CD4-positive, CD25-positive, alpha-beta regulatory T cell (primary cell): ENCODE measurements around the gene EHMT1. TPM values are rescaled to one million over a fixed set of nuclear protein-coding genes. Genes with fewer than 3 reads are reported as not detected.
A peak's percentile ranks its signal among the peaks of the same experiment; 100 is the strongest.

Source experiments
- ATAC-seq, 2 donors: fragments of 150-1000 bp; cut with Tn5 transposase; one replicate each; pipeline ENCODE4 v1.10.0; 2021; ENCODE audit warnings: low read depth in 2 of 2, moderate number of reproducible peaks in 2 of 2, moderate library complexity in 1 of 2
- DNase-seq, 3 donors: peaks; one replicate each; pipeline versions ENCODE4 v3.0.0 to v3.0.0-alpha.2; 2012 to 2022; ENCODE audit warnings: mixed read lengths in 1 of 3
- H3K27ac ChIP-seq: one replicate; pipeline ENCODE4 v1.7.0; 2013; ENCODE audit warnings: mild to moderate bottlenecking, low read length; ENCODE audit not compliant: insufficient read depth, poor library complexity, severe bottlenecking
- H3K27me3 ChIP-seq: one replicate; pipeline ENCODE4 v1.7.0; 2013; ENCODE audit warnings: low read length; ENCODE audit not compliant: control insufficient read depth, insufficient read depth
- H3K36me3 ChIP-seq: one replicate; pipeline ENCODE4 v1.7.0; 2013; ENCODE audit warnings: mild to moderate bottlenecking, low read length, moderate library complexity; ENCODE audit not compliant: control insufficient read depth, insufficient read depth
- H3K4me1 ChIP-seq: 2 replicates; pipeline ENCODE4 v1.7.0; 2013; ENCODE audit warnings: mild to moderate bottlenecking, low read length; ENCODE audit not compliant: insufficient read depth, control insufficient read depth, poor library complexity, severe bottlenecking
- H3K4me3 ChIP-seq: one replicate; pipeline ENCODE4 v1.7.0; 2013; ENCODE audit warnings: low read depth, mild to moderate bottlenecking, low read length, moderate library complexity
- H3K9me3 ChIP-seq, 2 experiments: 1 replicate in 1 of 2; 2 replicates in 1 of 2; pipeline ENCODE4 v1.7.0; 2013; ENCODE audit warnings: low read length in 2 of 2, mild to moderate bottlenecking in 1 of 2, moderate library complexity in 1 of 2; ENCODE audit not compliant: control insufficient read depth in 2 of 2
- H3K27ac Mint-ChIP-seq, 3 donors: one replicate each; pipeline ENCODE4 v1.8.0; 2020 to 2022; ENCODE audit warnings: mild to moderate bottlenecking in 3 of 3, mixed read lengths in 3 of 3, moderate library complexity in 2 of 3
- H3K27me3 Mint-ChIP-seq: one replicate; pipeline ENCODE4 v1.8.0; 2022; ENCODE audit warnings: mild to moderate bottlenecking, mixed read lengths
- H3K36me3 Mint-ChIP-seq: one replicate; pipeline ENCODE4 v1.8.0; 2020; ENCODE audit warnings: mixed read lengths
- H3K4me1 Mint-ChIP-seq, 4 donors: one replicate each; pipeline ENCODE4 v1.8.0; 2020 to 2022; ENCODE audit warnings: mixed read lengths in 4 of 4, mild to moderate bottlenecking in 1 of 4
- H3K4me3 Mint-ChIP-seq, 4 donors: one replicate each; pipeline ENCODE4 v1.8.0; 2020 to 2022; ENCODE audit warnings: mild to moderate bottlenecking in 4 of 4, mixed read lengths in 4 of 4, moderate library complexity in 3 of 4
- H3K9me3 Mint-ChIP-seq, 7 donors: one replicate each; pipeline ENCODE4 v1.8.0; 2020 to 2022; ENCODE audit warnings: mixed read lengths in 7 of 7, mild to moderate bottlenecking in 3 of 7, moderate library complexity in 2 of 7
- polyA plus RNA-seq, 4 donors: library from polyadenylated mRNA; unstranded; fragments of 300-500 nt; fragmentation: Illumina TruSeq; gene quantifications; one replicate each; pipeline ENCODE4 v1.2.3, GENCODE V29; 2021
- total RNA-seq: library from RNA; stranded (reverse); gene quantifications from one replicate; pipeline ENCODE4 v1.2.3, GENCODE V29; 2022

EHMT1 gene
- total and polyA plus RNA-seq, 5 donors from 2014 or later: 17.9 to 142 (median 20.0) TPM

GRCh38 chr9:137748311-137748710 is 129.5 kb downstream of the EHMT1 start:
- Histone ChIP-seq H3K4me3 (no peak overlapping the region), H3K36me3 (peaks cover 52% of the 10 kb centered on the region), H3K27me3 (no peaks in the 10 kb centered on the region), H3K4me1 (no peaks in the 10 kb centered on the region), H3K9me3 (no peaks in the 10 kb centered on the region), H3K27ac (no peak overlapping the region)
- Mint-ChIP-seq H3K27ac (no peak overlapping the region), H3K4me1 (peaks cover 5 to 27% (median 10%) of the 10 kb centered on the region in 4 donors), H3K9me3 (peaks cover 0 to 2% (median 0%) of the 10 kb centered on the region in 7 donors), H3K36me3 (peaks cover 44% of the 10 kb centered on the region), H3K27me3 (no peaks in the 10 kb centered on the region), H3K4me3 (no peak overlapping the region)
- ATAC-seq (no peak), DNase-seq (no peak)

- peaks cover 0 to 2% (median 0%) of the 10 kb centered on the region in 7 donors for H3K9me3 Mint-ChIP-seq
Observed at GRCh38 chr9:137748741-137749140, 129.9 kb downstream of the EHMT1 start.

GRCh38 chr9:137749511-137749910 is 130.7 kb downstream of the EHMT1 start:
- no peaks in the 10 kb centered on the region for H3K9me3 ChIP-seq
- H3K4me1 Mint-ChIP-seq: peaks cover 9 to 22% (median 12%) of the 10 kb centered on the region in 4 donors
- H3K27ac Mint-ChIP-seq: peak overlapping the region in 2 of 3 donors; percentile 32 to 58
- peaks cover 48% of the 10 kb centered on the region for H3K36me3 ChIP-seq
- no peak overlapping the region for H3K27ac ChIP-seq
- DNase-seq (no peak), ATAC-seq (no peak)
- peaks cover 42% of the 10 kb centered on the region for H3K36me3 Mint-ChIP-seq
- H3K4me3 Mint-ChIP-seq: no peak overlapping the region
- no peaks in the 10 kb centered on the region for H3K27me3 ChIP-seq
- H3K4me3 ChIP-seq: no peak overlapping the region
- H3K4me1 ChIP-seq: no peaks in the 10 kb centered on the region
- no peaks in the 10 kb centered on the region for H3K27me3 Mint-ChIP-seq
- peaks cover 0 to 2% (median 0%) of the 10 kb centered on the region in 7 donors for H3K9me3 Mint-ChIP-seq

More at GRCh38 chr9:137748741-137749140, 129.9 kb downstream of the EHMT1 start:
- H3K27ac ChIP-seq: no peak overlapping the region
- H3K36me3 ChIP-seq: peaks cover 49% of the 10 kb centered on the region
- H3K4me1 ChIP-seq: no peaks in the 10 kb centered on the region
- peaks cover 8 to 26% (median 11%) of the 10 kb centered on the region in 4 donors for H3K4me1 Mint-ChIP-seq
- H3K27me3 ChIP-seq: no peaks in the 10 kb centered on the region
- ATAC-seq (no peak), DNase-seq (no peak)
- H3K27ac Mint-ChIP-seq: no peak overlapping the region
- H3K36me3 Mint-ChIP-seq: peaks cover 43% of the 10 kb centered on the region
- no peaks in the 10 kb centered on the region for H3K9me3 ChIP-seq
- H3K4me3 Mint-ChIP-seq: no peak overlapping the region
- no peaks in the 10 kb centered on the region for H3K27me3 Mint-ChIP-seq
- no peak overlapping the region for H3K4me3 ChIP-seq

GRCh38 chr9:137750007-137750406 is 131.2 kb downstream of the EHMT1 start:
- Histone ChIP-seq H3K36me3 (peaks cover 48% of the 10 kb centered on the region), H3K4me1 (no peaks in the 10 kb centered on the region), H3K27ac (no peak overlapping the region), H3K9me3 (no peaks in the 10 kb centered on the region), H3K27me3 (no peaks in the 10 kb centered on the region), H3K4me3 (no peak overlapping the region)
- H3K27me3 Mint-ChIP-seq: no peaks in the 10 kb centered on the region
- ATAC-seq: no peak
- H3K9me3 Mint-ChIP-seq: peaks cover 0 to 2% (median 0%) of the 10 kb centered on the region in 7 donors
- peak overlapping the region in 2 of 3 donors; percentile 32 to 58 for H3K27ac Mint-ChIP-seq
- H3K36me3 Mint-ChIP-seq: peaks cover 42% of the 10 kb centered on the region
- peaks cover 9 to 18% (median 12%) of the 10 kb centered on the region in 4 donors for H3K4me1 Mint-ChIP-seq
- no peak overlapping the region for H3K4me3 Mint-ChIP-seq
- DNase-seq: no peak

GRCh38 chr9:137750566-137750965 is 131.8 kb downstream of the EHMT1 start:
- Histone ChIP-seq H3K27me3 (no peaks in the 10 kb centered on the region), H3K27ac (no peak overlapping the region), H3K4me3 (no peak overlapping the region), H3K4me1 (no peaks in the 10 kb centered on the region), H3K36me3 (peaks cover 48% of the 10 kb centered on the region), H3K9me3 (peaks cover 4 to 5% of the 10 kb centered on the region in 2 experiments)
- Mint-ChIP-seq H3K4me3 (no peak overlapping the region), H3K4me1 (peaks cover 8 to 17% (median 11%) of the 10 kb centered on the region in 4 donors), H3K27me3 (no peaks in the 10 kb centered on the region), H3K36me3 (peaks cover 46% of the 10 kb centered on the region), H3K9me3 (peaks cover 0 to 5% (median 0%) of the 10 kb centered on the region in 7 donors), H3K27ac (no peak overlapping the region)
- DNase-seq (no peak), ATAC-seq (no peak)

GRCh38 chr9:137751616-137752015 is 132.8 kb downstream of the EHMT1 start:
- peaks cover 0 to 10% (median 0%) of the 10 kb centered on the region in 7 donors for H3K9me3 Mint-ChIP-seq
- Histone ChIP-seq H3K36me3 (peaks cover 51% of the 10 kb centered on the region), H3K27me3 (no peaks in the 10 kb centered on the region), H3K9me3 (peaks cover 5 to 7% of the 10 kb centered on the region in 2 experiments), H3K4me3 (no peak overlapping the region), H3K27ac (no peak overlapping the region), H3K4me1 (no peaks in the 10 kb centered on the region)
- peaks cover 57% of the 10 kb centered on the region for H3K36me3 Mint-ChIP-seq
- no peak overlapping the region for H3K27ac Mint-ChIP-seq
- no peak overlapping the region for H3K4me3 Mint-ChIP-seq
- no peak for ATAC-seq
- no peaks in the 10 kb centered on the region for H3K27me3 Mint-ChIP-seq
- DNase-seq: no peak
- H3K4me1 Mint-ChIP-seq: peaks cover 8 to 20% (median 11%) of the 10 kb centered on the region in 4 donors

- no peak for ATAC-seq
- peaks cover 58% of the 10 kb centered on the region for H3K36me3 Mint-ChIP-seq
- peaks cover 0 to 10% (median 0%) of the 10 kb centered on the region in 7 donors for H3K9me3 Mint-ChIP-seq
Observed at GRCh38 chr9:137752426-137752825, 133.6 kb downstream of the EHMT1 start.

GRCh38 chr9:137753192-137753765 is 134.5 kb downstream of the EHMT1 start:
- Mint-ChIP-seq H3K4me1 (peaks cover 17 to 29% (median 23%) of the 10 kb centered on the region in 4 donors), H3K27me3 (no peaks in the 10 kb centered on the region), H3K27ac (no peak overlapping the region), H3K9me3 (peaks cover 0 to 10% (median 0%) of the 10 kb centered on the region in 7 donors), H3K36me3 (peaks cover 57% of the 10 kb centered on the region), H3K4me3 (no peak overlapping the region)
- peaks cover 16% of the 10 kb centered on the region for H3K4me1 ChIP-seq
- DNase-seq (no peak), ATAC-seq (no peak)
- no peak overlapping the region for H3K4me3 ChIP-seq
- H3K36me3 ChIP-seq: peaks cover 47% of the 10 kb centered on the region
- H3K27ac ChIP-seq: no peak overlapping the region
- no peaks in the 10 kb centered on the region for H3K27me3 ChIP-seq
- H3K9me3 ChIP-seq: peaks cover 5 to 7% of the 10 kb centered on the region in 2 experiments

More at GRCh38 chr9:137752426-137752825, 133.6 kb downstream of the EHMT1 start:
- H3K4me3 ChIP-seq: no peak overlapping the region
- Mint-ChIP-seq H3K27ac (peak overlapping the region in 1 of 3 donors; percentile 89), H3K4me1 (peaks cover 14 to 24% (median 17%) of the 10 kb centered on the region in 4 donors), H3K27me3 (no peaks in the 10 kb centered on the region), H3K4me3 (no peak overlapping the region)
- H3K9me3 ChIP-seq: peaks cover 5 to 7% of the 10 kb centered on the region in 2 experiments
- peaks cover 8% of the 10 kb centered on the region for H3K4me1 ChIP-seq
- DNase-seq: no peak
- peaks cover 49% of the 10 kb centered on the region for H3K36me3 ChIP-seq
- H3K27ac ChIP-seq: no peak overlapping the region
- no peaks in the 10 kb centered on the region for H3K27me3 ChIP-seq
